ENCODE data around the gene NR1D2.

- no peak for TF ChIP-seq POLR2A (IDR thresholded peaks at IDR 0.05; ENCODE audit: low read depth, low read length)
- no peak for TF ChIP-seq POLR2AphosphoS5 (IDR thresholded peaks at IDR 0.05; ENCODE audit: low read depth, low read length)
- TF ChIP-seq TAF1 (IDR thresholded peaks at IDR 0.05; ENCODE audit: low read depth, low read length) = no peak
- no peak for TF ChIP-seq PAX5 (IDR thresholded peaks at IDR 0.05; ENCODE audit: insufficient read depth, low read length, severe bottlenecking)
These were observed 59.3 kb downstream of the NR1D2 start for GRCh38 chr3:24004171-24004938.

Measured in GM12891 (cell line).